Measurements from ENCODE around the gene NDST1. TPM values are rescaled to one million over a fixed set of nuclear protein-coding genes. Genes with fewer than 3 reads are reported as not detected.

Gene NDST1
- total RNA-seq, 1 experiment from 2014 or later: 69.9 TPM

DNA sequence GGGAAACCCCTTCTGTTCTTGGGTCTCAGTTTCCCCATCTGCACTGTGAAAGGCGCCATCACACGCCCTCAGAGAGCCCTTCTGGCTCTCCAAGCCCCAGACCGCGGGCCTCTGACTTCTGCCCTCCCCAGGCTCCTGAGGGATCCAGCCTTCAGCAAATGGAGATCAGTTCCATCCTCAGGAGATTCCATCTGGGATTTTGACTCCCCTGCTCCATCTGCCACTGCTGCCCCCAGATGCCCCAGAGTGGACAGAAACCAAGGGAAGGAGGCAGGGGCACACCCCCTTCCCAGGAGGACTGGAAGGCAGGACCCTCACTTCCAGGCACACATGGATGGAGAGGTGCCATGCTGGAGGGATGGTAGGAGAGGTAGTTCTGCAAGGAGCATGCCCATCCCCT lies 39.7 kb upstream of the NDST1 start:
- no peaks in the 10 kb centered on the region for H3K36me3 Mint-ChIP-seq
- ChIA-PET CTCF (no interaction called here), POLR2A (no interaction called here)
- H3K27me3 Mint-ChIP-seq (ENCODE audit: low read depth): no peaks in the 10 kb centered on the region
- no peak for ATAC-seq
- no peak overlapping the region for H3K4me3 Mint-ChIP-seq
- H3K4me1 Mint-ChIP-seq: peaks cover 28% of the 10 kb centered on the region
- TF ChIP-seq, protein P1, sequence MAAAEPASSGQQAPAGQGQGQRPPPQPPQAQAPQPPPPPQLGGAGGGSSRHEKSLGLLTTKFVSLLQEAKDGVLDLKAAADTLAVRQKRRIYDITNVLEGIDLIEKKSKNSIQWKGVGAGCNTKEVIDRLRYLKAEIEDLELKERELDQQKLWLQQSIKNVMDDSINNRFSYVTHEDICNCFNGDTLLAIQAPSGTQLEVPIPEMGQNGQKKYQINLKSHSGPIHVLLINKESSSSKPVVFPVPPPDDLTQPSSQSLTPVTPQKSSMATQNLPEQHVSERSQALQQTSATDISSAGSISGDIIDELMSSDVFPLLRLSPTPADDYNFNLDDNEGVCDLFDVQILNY (CRISPR knock-in tag; IDR thresholded peaks at IDR 0.05): no peak
- TF ChIP-seq ZNF671 (CRISPR knock-in tag; IDR thresholded peaks at IDR 0.05) (no peak), NR2C2 (CRISPR knock-in tag; IDR thresholded peaks at IDR 0.05) (no peak), ZNF423 (CRISPR knock-in tag; IDR thresholded peaks at IDR 0.05) (no peak), NR1H2 (CRISPR knock-in tag; IDR thresholded peaks at IDR 0.05) (no peak), IRF2 (CRISPR knock-in tag; IDR thresholded peaks at IDR 0.05; ENCODE audit: borderline replicate concordance, low read depth) (no peak), ZNF121 (CRISPR knock-in tag; IDR thresholded peaks at IDR 0.05) (no peak), ZNF138 (CRISPR knock-in tag; conservative IDR thresholded peaks at IDR 0.05) (no peak), NFATC4 (CRISPR knock-in tag; IDR thresholded peaks at IDR 0.05) (no peak), JAZF1 (CRISPR knock-in tag; IDR thresholded peaks at IDR 0.05) (no peak), ZNF219 (CRISPR knock-in tag; IDR thresholded peaks at IDR 0.05; ENCODE audit: borderline replicate concordance) (no peak), SMAD3 (CRISPR knock-in tag; IDR thresholded peaks at IDR 0.05; ENCODE audit: borderline replicate concordance) (no peak)
- TF ChIP-seq, protein P2, sequence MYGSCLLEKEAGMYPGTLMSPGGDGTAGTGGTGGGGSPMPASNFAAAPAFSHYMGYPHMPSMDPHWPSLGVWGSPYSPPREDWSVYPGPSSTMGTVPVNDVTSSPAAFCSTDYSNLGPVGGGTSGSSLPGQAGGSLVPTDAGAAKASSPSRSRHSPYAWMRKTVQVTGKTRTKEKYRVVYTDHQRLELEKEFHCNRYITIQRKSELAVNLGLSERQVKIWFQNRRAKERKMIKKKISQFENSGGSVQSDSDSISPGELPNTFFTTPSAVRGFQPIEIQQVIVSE (CRISPR knock-in tag; IDR thresholded peaks at IDR 0.05; ENCODE audit: borderline replicate concordance): no peak
- TF ChIP-seq, protein P3, sequence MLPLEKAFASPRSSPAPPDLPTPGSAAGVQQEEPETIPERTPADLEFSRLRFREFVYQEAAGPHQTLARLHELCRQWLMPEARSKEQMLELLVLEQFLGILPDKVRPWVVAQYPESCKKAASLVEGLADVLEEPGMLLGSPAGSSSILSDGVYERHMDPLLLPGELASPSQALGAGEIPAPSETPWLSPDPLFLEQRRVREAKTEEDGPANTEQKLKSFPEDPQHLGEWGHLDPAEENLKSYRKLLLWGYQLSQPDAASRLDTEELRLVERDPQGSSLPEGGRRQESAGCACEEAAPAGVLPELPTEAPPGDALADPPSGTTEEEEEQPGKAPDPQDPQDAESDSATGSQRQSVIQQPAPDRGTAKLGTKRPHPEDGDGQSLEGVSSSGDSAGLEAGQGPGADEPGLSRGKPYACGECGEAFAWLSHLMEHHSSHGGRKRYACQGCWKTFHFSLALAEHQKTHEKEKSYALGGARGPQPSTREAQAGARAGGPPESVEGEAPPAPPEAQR (CRISPR knock-in tag; IDR thresholded peaks at IDR 0.05): no peak
- TF ChIP-seq, protein P4, sequence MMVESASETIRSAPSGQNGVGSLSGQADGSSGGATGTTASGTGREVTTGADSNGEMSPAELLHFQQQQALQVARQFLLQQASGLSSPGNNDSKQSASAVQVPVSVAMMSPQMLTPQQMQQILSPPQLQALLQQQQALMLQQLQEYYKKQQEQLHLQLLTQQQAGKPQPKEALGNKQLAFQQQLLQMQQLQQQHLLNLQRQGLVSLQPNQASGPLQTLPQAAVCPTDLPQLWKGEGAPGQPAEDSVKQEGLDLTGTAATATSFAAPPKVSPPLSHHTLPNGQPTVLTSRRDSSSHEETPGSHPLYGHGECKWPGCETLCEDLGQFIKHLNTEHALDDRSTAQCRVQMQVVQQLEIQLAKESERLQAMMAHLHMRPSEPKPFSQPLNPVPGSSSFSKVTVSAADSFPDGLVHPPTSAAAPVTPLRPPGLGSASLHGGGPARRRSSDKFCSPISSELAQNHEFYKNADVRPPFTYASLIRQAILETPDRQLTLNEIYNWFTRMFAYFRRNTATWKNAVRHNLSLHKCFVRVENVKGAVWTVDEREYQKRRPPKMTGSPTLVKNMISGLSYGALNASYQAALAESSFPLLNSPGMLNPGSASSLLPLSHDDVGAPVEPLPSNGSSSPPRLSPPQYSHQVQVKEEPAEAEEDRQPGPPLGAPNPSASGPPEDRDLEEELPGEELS (CRISPR knock-in tag; IDR thresholded peaks at IDR 0.05): no peak
- TF ChIP-seq, protein P5, sequence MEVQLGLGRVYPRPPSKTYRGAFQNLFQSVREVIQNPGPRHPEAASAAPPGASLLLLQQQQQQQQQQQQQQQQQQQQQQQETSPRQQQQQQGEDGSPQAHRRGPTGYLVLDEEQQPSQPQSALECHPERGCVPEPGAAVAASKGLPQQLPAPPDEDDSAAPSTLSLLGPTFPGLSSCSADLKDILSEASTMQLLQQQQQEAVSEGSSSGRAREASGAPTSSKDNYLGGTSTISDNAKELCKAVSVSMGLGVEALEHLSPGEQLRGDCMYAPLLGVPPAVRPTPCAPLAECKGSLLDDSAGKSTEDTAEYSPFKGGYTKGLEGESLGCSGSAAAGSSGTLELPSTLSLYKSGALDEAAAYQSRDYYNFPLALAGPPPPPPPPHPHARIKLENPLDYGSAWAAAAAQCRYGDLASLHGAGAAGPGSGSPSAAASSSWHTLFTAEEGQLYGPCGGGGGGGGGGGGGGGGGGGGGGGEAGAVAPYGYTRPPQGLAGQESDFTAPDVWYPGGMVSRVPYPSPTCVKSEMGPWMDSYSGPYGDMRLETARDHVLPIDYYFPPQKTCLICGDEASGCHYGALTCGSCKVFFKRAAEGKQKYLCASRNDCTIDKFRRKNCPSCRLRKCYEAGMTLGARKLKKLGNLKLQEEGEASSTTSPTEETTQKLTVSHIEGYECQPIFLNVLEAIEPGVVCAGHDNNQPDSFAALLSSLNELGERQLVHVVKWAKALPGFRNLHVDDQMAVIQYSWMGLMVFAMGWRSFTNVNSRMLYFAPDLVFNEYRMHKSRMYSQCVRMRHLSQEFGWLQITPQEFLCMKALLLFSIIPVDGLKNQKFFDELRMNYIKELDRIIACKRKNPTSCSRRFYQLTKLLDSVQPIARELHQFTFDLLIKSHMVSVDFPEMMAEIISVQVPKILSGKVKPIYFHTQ (CRISPR knock-in tag; IDR thresholded peaks at IDR 0.05): no peak
- TF ChIP-seq, protein P6, sequence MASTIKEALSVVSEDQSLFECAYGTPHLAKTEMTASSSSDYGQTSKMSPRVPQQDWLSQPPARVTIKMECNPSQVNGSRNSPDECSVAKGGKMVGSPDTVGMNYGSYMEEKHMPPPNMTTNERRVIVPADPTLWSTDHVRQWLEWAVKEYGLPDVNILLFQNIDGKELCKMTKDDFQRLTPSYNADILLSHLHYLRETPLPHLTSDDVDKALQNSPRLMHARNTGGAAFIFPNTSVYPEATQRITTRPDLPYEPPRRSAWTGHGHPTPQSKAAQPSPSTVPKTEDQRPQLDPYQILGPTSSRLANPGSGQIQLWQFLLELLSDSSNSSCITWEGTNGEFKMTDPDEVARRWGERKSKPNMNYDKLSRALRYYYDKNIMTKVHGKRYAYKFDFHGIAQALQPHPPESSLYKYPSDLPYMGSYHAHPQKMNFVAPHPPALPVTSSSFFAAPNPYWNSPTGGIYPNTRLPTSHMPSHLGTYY (CRISPR knock-in tag; IDR thresholded peaks at IDR 0.05): no peak
- H3K9me3 Mint-ChIP-seq: no peaks in the 10 kb centered on the region
- DNase-seq (ENCODE audit: low spot score): no peak
- H3K27ac Mint-ChIP-seq: no peak overlapping the region
